ENCODE measurements around the gene ZSCAN22. TPM values are rescaled to one million over a fixed set of nuclear protein-coding genes. Genes with fewer than 3 reads are reported as not detected.

The ZSCAN22 gene
- total and polyA plus RNA-seq, 2 of the 4 experiments (the other 2 are of a cell fraction): 2.2 to 2.5 TPM

GRCh38 chr19:58304748-58305064, 22.1 kb upstream of the ZSCAN22 start:
- Histone ChIP-seq H3K4me2 (ENCODE audit: low read depth, low read length) (peak overlapping the region; percentile 56; the same call in 1 of the 2 replicates), H3K9ac (ENCODE audit: low read depth, low read length) (no peak overlapping the region), H4K8ac (ENCODE audit: low read depth in 2 of 2, low read length in 2 of 2) (peak overlapping the region; percentile 70 to 93), H3K36me3 (ENCODE audit: control insufficient read depth, insufficient read depth, low read length) (peaks cover 27% of the 10 kb centered on the region), H3K27ac (ENCODE audit: insufficient read depth, low read length) (no peak overlapping the region), H2AK9ac (replicated peaks; ENCODE audit: low read depth, low read length, poor library complexity) (no peak overlapping the region), H3K9me1 (ENCODE audit: insufficient read depth, low read length) (peaks cover 3% of the 10 kb centered on the region; the same call in 1 of the 2 replicates), H2BK5ac (ENCODE audit: low read depth, low read length, poor library complexity, severe bottlenecking) (peak overlapping the region; percentile 12), H3K79me1 (ENCODE audit: low read depth in 1 of 2, low read length in 2 of 2) (peaks cover 39 to 60% of the 10 kb centered on the region in 2 experiments), H3K18ac (ENCODE audit: low read depth, low read length) (no peak overlapping the region), H3K23ac (ENCODE audit: low read depth, low read length) (no peak overlapping the region), H3K27me3 (ENCODE audit: control insufficient read depth, insufficient read depth, low read length) (no peaks in the 10 kb centered on the region), H3K4me1 (ENCODE audit: control insufficient read depth, insufficient read depth, low read length) (peaks cover 2% of the 10 kb centered on the region; the same call in 1 of the 2 replicates), H2AK5ac (ENCODE audit: low read depth, low read length) (no peak overlapping the region), H3K4me3 (ENCODE audit: insufficient read depth, low read depth, low read length) (peak overlapping the region; percentile 33; the same call in 1 of the 2 replicates), H4K91ac (ENCODE audit: insufficient read depth, low read depth, low read length) (no peak overlapping the region), H4K20me1 (ENCODE audit: insufficient read depth, low read length) (peaks cover 4% of the 10 kb centered on the region; the same call in 1 of the 2 replicates), H3K9me3 (ENCODE audit: control insufficient read depth, insufficient read depth, low read length) (no peaks in the 10 kb centered on the region; the same call in 1 of the 2 replicates), H2BK120ac (ENCODE audit: low read depth, low read length) (no peak overlapping the region), H3K14ac (replicated peaks; ENCODE audit: low read depth, low read length) (no peak overlapping the region), H4K5ac (ENCODE audit: low read depth, low read length) (peak overlapping the region; percentile 11; the same call in 1 of the 2 replicates), H3K4ac (ENCODE audit: low read depth, low read length) (no peak overlapping the region; the same call in 1 of the 2 replicates), H3K56ac (ENCODE audit: extremely low read depth, insufficient read depth, low read length) (peak overlapping the region; percentile 12; the same call in 1 of the 2 replicates), H2AFZ (replicated peaks; ENCODE audit: low read length, poor library complexity) (no peak overlapping the region), H2BK15ac (ENCODE audit: low read depth, low read length) (no peak overlapping the region), H2BK20ac (ENCODE audit: low read depth, low read length) (no peak overlapping the region)
- BruUV-seq (replicated peaks): no TSS peak
- dilution Hi-C loops (cut with HindIII; ENCODE audit: low sequenced_read_pairs, unreplicated experiment): no loop called here
- DNase-seq (no peak), ATAC-seq (ENCODE audit: low read depth) (peak; percentile 12)
- 29% methylated on average over 3 of the region's 7 CpGs; no CpG with 5 or more reads in 1 of the 2 experiments for WGBS, 2 experiments (ENCODE audit: extremely low coverage in 2 of 2, insufficient read length in 1 of 2)
- TF ChIP-seq CHD1 (IDR thresholded peaks at IDR 0.05; ENCODE audit: low read depth, low read length) (no peak), MXI1 (IDR thresholded peaks at IDR 0.05; ENCODE audit: borderline replicate concordance, low read depth, low read length) (no peak), RFX5 (IDR thresholded peaks at IDR 0.05; ENCODE audit: low read depth, low read length) (no peak), FOS (IDR thresholded peaks at IDR 0.05; ENCODE audit: low read depth, low read length) (no peak), ELK1 (IDR thresholded peaks at IDR 0.05; ENCODE audit: borderline replicate concordance, low read depth, low read length) (no peak), MAFK (IDR thresholded peaks at IDR 0.05; ENCODE audit: low read depth, low read length) (no peak), BHLHE40 (IDR thresholded peaks at IDR 0.05; ENCODE audit: low read depth, low read length) (no peak), POLR2A (IDR thresholded peaks at IDR 0.05; ENCODE audit: low read depth, low read length) (no peak), CEBPB (IDR thresholded peaks at IDR 0.05; ENCODE audit: low read depth, low read length) (no peak), CTCF (conservative IDR thresholded peaks at IDR 0.05; ENCODE audit: low read depth, low read length) (no peak), SMC3 (IDR thresholded peaks at IDR 0.05; ENCODE audit: low read depth, low read length) (no peak), MAZ (IDR thresholded peaks at IDR 0.05; ENCODE audit: borderline replicate concordance, low read depth, low read length) (no peak), USF2 (IDR thresholded peaks at IDR 0.05; ENCODE audit: low read depth, low read length) (no peak), NFE2L2 (IDR thresholded peaks at IDR 0.05; ENCODE audit: low read depth, low read length) (no peak), RAD21 (IDR thresholded peaks at IDR 0.05; ENCODE audit: low read length) (no peak), RCOR1 (IDR thresholded peaks at IDR 0.05; ENCODE audit: insufficient replicate concordance, low read length) (no peak)
- CTCF ChIA-PET: no interaction called here
- intact Hi-C loops (cut with micrococcal nuclease): loop anchor here (5.0 kb wide), 1 partner anchor 213 kb away; the partner anchor contains the start of gene ZBTB45
- POLR2A ChIA-PET (ENCODE audit: unreplicated experiment): no interaction called here
- in situ Hi-C loops (cut with MboI; ENCODE audit: low sequenced_read_pairs): no loop called here
